B cell (primary cell): ENCODE data around the gene ARFGEF2. TPM values are rescaled to one million over a fixed set of nuclear protein-coding genes. Genes with fewer than 3 reads are reported as not detected.
"Not testable (repeated sequence)": the region's sequence is repeated elsewhere in the genome, so short reads cannot be mapped to it uniquely, and the experiment has no call there.

Experiments used
- ATAC-seq: fragments of 200-7000 bp; cut with Tn5 transposase; one replicate; pipeline ENCODE4 v1.10.0; 2021; ENCODE audit warnings: low read depth, mild to moderate bottlenecking, moderate number of reproducible peaks, moderate library complexity
- CTCF ChIA-PET: fragments of 350-600 bp; sonication (Branson Sonifier 250); formaldehyde crosslinking; loops from one replicate; lab custom pipeline; 2021; ENCODE audit warnings: antibody characterized with exemption, inconsistent platforms; lab: Charles Lee
- POLR2A ChIA-PET: fragments of 350-600 bp; sonication (Branson Sonifier 250); formaldehyde crosslinking; loops from one replicate; lab custom pipeline; 2021; ENCODE audit warnings: antibody characterized with exemption; lab: Charles Lee
- DNase-seq: peaks from one replicate; pipeline ENCODE4 v3.0.0; 2013
- H2AFZ ChIP-seq: 2 replicates; pipeline ENCODE4 v1.6.1; 2012; ENCODE audit warnings: mild to moderate bottlenecking, low read depth, low read length; ENCODE audit not compliant: insufficient read depth, poor library complexity, severe bottlenecking
- H3K27ac ChIP-seq, 2 donors: 1 replicate in 1 of 2; 2 replicates in 1 of 2; pipeline ENCODE4 v1.5.1; 2012 to 2013; ENCODE audit warnings: low read length in 2 of 2, mild to moderate bottlenecking in 2 of 2, moderate library complexity in 1 of 2
- H3K27me3 ChIP-seq, 4 experiments: fragments of 200-600 bp in 1 of 4; sonication (generic) in 1 of 4; replicated peaks in 1 of 4; 1 replicate in 2 of 4; 2 replicates in 2 of 4; pipeline versions ENCODE4 v1.6.1 to v1.7.0; 2013 to 2016; ENCODE audit warnings: low read length in 3 of 4, mild to moderate bottlenecking in 2 of 4, mixed read lengths in 1 of 4, moderate library complexity in 1 of 4; ENCODE audit not compliant: insufficient read depth in 4 of 4, control insufficient read depth in 3 of 4; ENCODE audit errors: control extremely low read depth in 1 of 4
- H3K36me3 ChIP-seq, 2 experiments: replicated peaks in 1 of 2; 1 replicate in 1 of 2; 2 replicates in 1 of 2; pipeline versions ENCODE4 v1.6.1 to v1.7.1; 2013; ENCODE audit warnings: low read length in 1 of 2; ENCODE audit not compliant: insufficient read depth in 2 of 2, control insufficient read depth in 1 of 2; ENCODE audit errors: control extremely low read depth in 1 of 2, extremely low read depth in 1 of 2
- H3K4me1 ChIP-seq, 2 donors: fragments of 200-600 bp in 1 of 2; sonication (generic) in 1 of 2; 1 replicate in 1 of 2; 2 replicates in 1 of 2; pipeline versions ENCODE4 v1.5.1 to v1.6.1; 2013 to 2017; ENCODE audit warnings: low read length in 2 of 2; ENCODE audit not compliant: control insufficient read depth in 2 of 2, insufficient read depth in 2 of 2
- H3K4me2 ChIP-seq: replicated peaks from 2 replicates; pipeline ENCODE3; 2012; ENCODE audit warnings: mild to moderate bottlenecking, low read depth, low read length; ENCODE audit not compliant: poor library complexity, severe bottlenecking
- H3K4me3 ChIP-seq, 5 experiments: fragments of 200-600 bp in 1 of 5; sonication (generic) in 1 of 5; 1 replicate in 3 of 5; 2 replicates in 2 of 5; pipeline versions ENCODE4 v1.5.1 to v1.7.0; 2011 to 2016; ENCODE audit warnings: low read length in 4 of 5, mild to moderate bottlenecking in 4 of 5, low read depth in 2 of 5, control low read depth in 1 of 5, moderate library complexity in 1 of 5; ENCODE audit not compliant: insufficient read depth in 1 of 5; ENCODE audit errors: control extremely low read depth in 1 of 5, extremely low read depth in 1 of 5
- H3K79me2 ChIP-seq: fragments of 200-600 bp; sonication (generic); one replicate; pipeline ENCODE4 v1.6.0; 2016; ENCODE audit warnings: low read length; ENCODE audit not compliant: control insufficient read depth, insufficient read depth
- H3K9ac ChIP-seq: fragments of 200-600 bp; sonication (generic); 2 replicates; pipeline ENCODE4 v1.6.1; 2017; ENCODE audit warnings: mild to moderate bottlenecking, low read length, moderate library complexity
- H3K9me3 ChIP-seq, 3 donors: one replicate each; pipeline versions ENCODE4 v1.6.1 to v1.7.1; 2013; ENCODE audit warnings: low read length in 2 of 3; ENCODE audit not compliant: control insufficient read depth in 2 of 3, insufficient read depth in 1 of 3; ENCODE audit errors: control extremely low read depth in 1 of 3
- H4K20me1 ChIP-seq: 2 replicates; pipeline ENCODE4 v1.6.0; 2012; ENCODE audit warnings: mild to moderate bottlenecking, low read length; ENCODE audit not compliant: insufficient read depth, control insufficient read depth, poor library complexity, severe bottlenecking
- H3K27ac Mint-ChIP-seq: one replicate; pipeline ENCODE4 v1.8.0; 2021; ENCODE audit warnings: mixed read lengths
- H3K27me3 Mint-ChIP-seq: one replicate; pipeline ENCODE4 v1.8.0; 2021; ENCODE audit warnings: mixed read lengths
- H3K4me1 Mint-ChIP-seq: one replicate; pipeline ENCODE4 v1.8.0; 2021; ENCODE audit warnings: mixed read lengths
- H3K4me3 Mint-ChIP-seq: one replicate; pipeline ENCODE4 v1.8.0; 2021; ENCODE audit warnings: mixed read lengths
- H3K9me3 Mint-ChIP-seq: one replicate; pipeline ENCODE4 v1.8.0; 2022; ENCODE audit warnings: mixed read lengths; ENCODE audit not compliant: insufficient read depth
- EZH2 ChIP-seq: IDR thresholded peaks from 2 replicates; pipeline ENCODE4 v1.6.1; 2012; ENCODE audit warnings: borderline replicate concordance, low read depth, mild to moderate bottlenecking, moderate library complexity, low read length; ENCODE audit not compliant: insufficient read depth, poor library complexity, severe bottlenecking
- WGBS: methylation state at CpG from one replicate; pipeline ENCODE4 v1.1.5; 2013; ENCODE audit warnings: missing lambda C conversion rate; ENCODE audit not compliant: insufficient coverage; 5-methylcytosine and 5-hydroxymethylcytosine counted together
- intact Hi-C: fragments of 100-400 bp; cut with micrococcal nuclease; formaldehyde crosslinking; loops from one replicate; pipeline ENCODE4 v1.10.0; 2022
- polyA plus RNA-seq: library from polyadenylated mRNA; depleted of rRNA; stranded (reverse); fragments of >200 nt; gene quantifications from 2 replicates; pipeline ENCODE4 v1.2.3, GENCODE V29; 2012
- total RNA-seq, 2 donors: library from RNA; stranded (reverse); fragments of 120-200 nt in 1 of 2; gene quantifications; 1 replicate in 1 of 2; 2 replicates in 1 of 2; pipeline versions ENCODE4 v1.2.3 to v1.2.4, GENCODE V29; 2013 to 2022
- TF ChIP-seq, protein P1 (sequence below): fragments of 200-600 bp; IDR thresholded peaks from one replicate; pipeline ENCODE4 v1.8.0; 2022; ENCODE audit warnings: antibody characterized with exemption, mild to moderate bottlenecking

Gene ARFGEF2
- total and polyA plus RNA-seq, 2 donors (not counting 1 experiment from before 2014, with no cell fraction given), result 10.8 to 34.3 TPM

DNA sequence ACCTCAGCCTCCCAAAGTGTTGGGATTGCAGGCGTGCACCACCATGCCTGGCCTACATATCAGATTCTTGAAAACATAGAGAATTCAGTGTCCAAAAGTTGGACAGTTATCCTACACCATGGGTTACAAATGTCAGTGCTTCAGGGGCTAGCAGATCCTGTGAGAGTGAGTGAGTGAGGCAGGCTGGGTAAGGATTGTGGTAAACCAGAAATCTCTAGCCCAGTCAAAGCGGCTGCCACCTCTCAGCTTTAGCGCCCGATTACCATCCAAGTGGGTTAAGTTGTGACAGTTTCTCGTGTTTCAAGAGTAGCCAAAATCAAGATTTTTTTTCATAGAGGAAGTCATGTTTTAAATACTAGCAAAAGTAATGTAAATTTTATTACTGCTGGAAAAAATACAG, 102.7 kb downstream of the ARFGEF2 start:
- POLR2A ChIA-PET, result no interaction called here
- peaks cover 2 to 66% of the 10 kb centered on the region in 2 experiments for H3K36me3 ChIP-seq

DNA sequence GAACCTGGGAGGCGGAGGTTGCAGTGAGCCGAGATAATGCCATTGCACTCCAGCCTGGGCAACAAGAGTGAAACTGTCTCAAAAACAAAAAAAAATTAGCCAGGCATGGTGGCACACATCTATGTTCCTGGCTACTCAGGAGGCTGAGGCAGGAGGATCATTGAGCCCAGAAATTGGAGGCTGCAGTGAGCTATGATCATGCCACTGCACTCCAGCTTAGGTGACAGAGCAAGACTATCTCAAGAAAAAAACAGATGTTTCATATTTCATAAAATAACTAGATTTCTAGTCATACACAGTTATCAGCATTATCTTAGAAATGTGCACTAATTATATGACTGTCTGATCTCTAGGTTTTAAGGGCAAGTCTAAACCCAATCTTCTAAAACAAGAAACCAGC, 106.7 kb downstream of the ARFGEF2 start:
- H3K36me3 ChIP-seq, result peaks cover 2 to 70% of the 10 kb centered on the region in 2 experiments
- H3K27ac ChIP-seq, H3K79me2 ChIP-seq, H3K4me2 ChIP-seq, intact Hi-C loops, DNase-seq, H3K27me3 ChIP-seq, H3K4me1 ChIP-seq, H3K4me1 Mint-ChIP-seq, H3K27ac Mint-ChIP-seq, H3K4me3 ChIP-seq, H4K20me1 ChIP-seq, H3K9me3 Mint-ChIP-seq, H2AFZ ChIP-seq, POLR2A ChIA-PET, H3K4me3 Mint-ChIP-seq, H3K9ac ChIP-seq, H3K9me3 ChIP-seq, ATAC-seq, H3K27me3 Mint-ChIP-seq: not testable (repeated sequence)
- CTCF ChIA-PET, result interaction anchor here (1.4 to 1.7 kb wide), 2 partner anchors 9 to 18 kb away, joined by 4 to 6 read pairs; partner anchors contain the start of gene CSE1L
- 95% methylated on average over 2 of the region's 2 CpGs for WGBS

More for the DNA sequence above, 102.7 kb downstream of the ARFGEF2 start:
- Histone ChIP-seq H3K9ac (no peak overlapping the region), H3K4me3 (no peak overlapping the region), H2AFZ (no peak overlapping the region), H3K4me2 (no peak overlapping the region), H3K27ac (no peak overlapping the region), H3K27me3 (no peaks in the 10 kb centered on the region), H4K20me1 (no peaks in the 10 kb centered on the region), H3K4me1 (no peaks in the 10 kb centered on the region), H3K79me2 (no peaks in the 10 kb centered on the region), H3K9me3 (no peaks in the 10 kb centered on the region)
- no peaks in the 10 kb centered on the region for H3K27me3 Mint-ChIP-seq
- H3K9me3 Mint-ChIP-seq, result no peaks in the 10 kb centered on the region
- TF ChIP-seq, protein P1, sequence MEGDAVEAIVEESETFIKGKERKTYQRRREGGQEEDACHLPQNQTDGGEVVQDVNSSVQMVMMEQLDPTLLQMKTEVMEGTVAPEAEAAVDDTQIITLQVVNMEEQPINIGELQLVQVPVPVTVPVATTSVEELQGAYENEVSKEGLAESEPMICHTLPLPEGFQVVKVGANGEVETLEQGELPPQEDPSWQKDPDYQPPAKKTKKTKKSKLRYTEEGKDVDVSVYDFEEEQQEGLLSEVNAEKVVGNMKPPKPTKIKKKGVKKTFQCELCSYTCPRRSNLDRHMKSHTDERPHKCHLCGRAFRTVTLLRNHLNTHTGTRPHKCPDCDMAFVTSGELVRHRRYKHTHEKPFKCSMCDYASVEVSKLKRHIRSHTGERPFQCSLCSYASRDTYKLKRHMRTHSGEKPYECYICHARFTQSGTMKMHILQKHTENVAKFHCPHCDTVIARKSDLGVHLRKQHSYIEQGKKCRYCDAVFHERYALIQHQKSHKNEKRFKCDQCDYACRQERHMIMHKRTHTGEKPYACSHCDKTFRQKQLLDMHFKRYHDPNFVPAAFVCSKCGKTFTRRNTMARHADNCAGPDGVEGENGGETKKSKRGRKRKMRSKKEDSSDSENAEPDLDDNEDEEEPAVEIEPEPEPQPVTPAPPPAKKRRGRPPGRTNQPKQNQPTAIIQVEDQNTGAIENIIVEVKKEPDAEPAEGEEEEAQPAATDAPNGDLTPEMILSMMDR, result no peak
- no peak for TF ChIP-seq EZH2
- WGBS, result 92% methylated on average over 4 of the region's 5 CpGs
- CTCF ChIA-PET, result no interaction called here
- DNase-seq, result no peak
- no peaks in the 10 kb centered on the region for H3K4me1 Mint-ChIP-seq
- H3K4me3 Mint-ChIP-seq, result no peak overlapping the region
- no peak for ATAC-seq
- H3K27ac Mint-ChIP-seq, result no peak overlapping the region
- intact Hi-C loops, result no loop called here
